Mononuclear cell (primary cell): Measurements from ENCODE around the gene EHBP1L1. TPM values are rescaled to one million over a fixed set of nuclear protein-coding genes. Genes with fewer than 3 reads are reported as not detected.
"Not testable (repeated sequence)": the region's sequence is repeated elsewhere in the genome, so short reads cannot be mapped to it uniquely, and the experiment has no call there.

ENCODE experiments used
- H3K27me3 ChIP-seq: 2 replicates; pipeline ENCODE4 v1.6.0; 2011; ENCODE audit warnings: low read length, control low read depth; ENCODE audit not compliant: insufficient read depth
- H3K4me1 ChIP-seq: 2 replicates; pipeline ENCODE4 v1.5.1; 2011; ENCODE audit warnings: mild to moderate bottlenecking, low read length, control low read depth; ENCODE audit not compliant: insufficient read depth
- H3K4me3 ChIP-seq: 2 replicates; pipeline ENCODE4 v1.5.1; 2011; ENCODE audit warnings: mild to moderate bottlenecking, low read length, moderate library complexity
- H3K9me3 ChIP-seq: 2 replicates; pipeline ENCODE4 v1.5.1; 2011; ENCODE audit warnings: low read depth, mild to moderate bottlenecking, control low read depth, low read length
- total RNA-seq: library from RNA; depleted of rRNA; stranded (reverse); fragments of >200 nt; gene quantifications from one replicate; pipeline ENCODE4 v1.2.3, GENCODE V29; 2012

EHBP1L1 gene
- total RNA-seq, 1 donor, result 79.1 TPM

DNA sequence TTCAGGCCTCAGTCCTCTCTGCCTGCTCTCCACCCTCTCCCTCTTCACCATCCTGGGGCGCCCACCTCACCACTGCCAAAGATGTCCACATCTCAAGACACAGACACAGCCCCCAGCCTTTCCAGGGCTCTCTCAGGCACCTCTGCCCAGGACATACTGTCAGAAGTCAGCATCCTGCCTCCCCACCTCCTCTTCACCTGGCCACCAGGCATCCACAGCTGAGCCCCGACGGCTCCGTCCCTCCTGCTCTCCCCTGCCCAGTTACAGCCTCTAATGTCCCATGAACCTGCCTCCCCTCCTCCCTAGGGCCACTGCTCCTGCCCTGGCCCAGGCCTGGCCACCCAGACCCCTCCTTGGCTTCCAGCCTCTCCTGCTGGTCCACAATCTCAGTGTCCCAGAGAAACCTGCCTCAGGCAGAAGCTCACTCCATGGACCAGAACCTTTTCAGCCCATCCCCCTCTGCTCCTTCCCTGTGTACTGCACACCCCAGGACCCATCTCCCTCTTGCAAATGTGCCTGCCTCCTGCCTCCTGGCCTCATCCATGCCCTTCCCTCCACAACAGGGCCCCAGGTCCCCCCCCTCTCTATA lies 20.9 kb upstream of the EHBP1L1 start:
- no peak overlapping the region for H3K4me3 ChIP-seq
- H3K9me3 ChIP-seq, result no peaks in the 10 kb centered on the region
- no peaks in the 10 kb centered on the region for H3K27me3 ChIP-seq
- peaks cover 64% of the 10 kb centered on the region for H3K4me1 ChIP-seq

DNA sequence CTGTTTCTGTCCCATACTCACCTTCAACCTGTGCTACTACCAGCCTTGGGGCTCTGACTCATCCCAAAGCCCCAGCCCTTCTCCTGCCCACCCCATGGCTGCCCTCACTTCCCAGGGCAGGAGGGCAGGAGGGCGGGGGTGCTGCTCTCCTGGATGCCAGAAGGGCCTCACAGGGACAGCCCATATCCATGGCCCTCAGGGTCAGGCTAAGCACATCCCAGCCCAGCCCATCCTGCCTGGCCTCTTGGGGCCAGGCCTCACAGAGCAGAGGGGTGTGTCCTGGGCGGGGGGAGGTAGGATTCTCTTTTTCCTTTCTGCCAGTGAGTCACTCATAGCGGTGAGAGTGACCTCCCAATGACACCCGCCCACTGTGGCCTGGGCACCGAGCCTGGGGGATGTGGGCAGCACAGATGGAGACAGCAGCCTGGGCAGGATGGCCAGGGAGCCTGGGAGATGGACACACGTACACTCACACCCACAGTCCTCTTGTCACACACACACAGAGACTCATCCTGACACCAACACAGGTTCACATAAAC lies 20.1 kb upstream of the EHBP1L1 start:
- H3K27me3 ChIP-seq, result no peaks in the 10 kb centered on the region
- no peaks in the 10 kb centered on the region for H3K9me3 ChIP-seq
- H3K4me3 ChIP-seq, result no peak overlapping the region
- peaks cover 64% of the 10 kb centered on the region for H3K4me1 ChIP-seq

DNA sequence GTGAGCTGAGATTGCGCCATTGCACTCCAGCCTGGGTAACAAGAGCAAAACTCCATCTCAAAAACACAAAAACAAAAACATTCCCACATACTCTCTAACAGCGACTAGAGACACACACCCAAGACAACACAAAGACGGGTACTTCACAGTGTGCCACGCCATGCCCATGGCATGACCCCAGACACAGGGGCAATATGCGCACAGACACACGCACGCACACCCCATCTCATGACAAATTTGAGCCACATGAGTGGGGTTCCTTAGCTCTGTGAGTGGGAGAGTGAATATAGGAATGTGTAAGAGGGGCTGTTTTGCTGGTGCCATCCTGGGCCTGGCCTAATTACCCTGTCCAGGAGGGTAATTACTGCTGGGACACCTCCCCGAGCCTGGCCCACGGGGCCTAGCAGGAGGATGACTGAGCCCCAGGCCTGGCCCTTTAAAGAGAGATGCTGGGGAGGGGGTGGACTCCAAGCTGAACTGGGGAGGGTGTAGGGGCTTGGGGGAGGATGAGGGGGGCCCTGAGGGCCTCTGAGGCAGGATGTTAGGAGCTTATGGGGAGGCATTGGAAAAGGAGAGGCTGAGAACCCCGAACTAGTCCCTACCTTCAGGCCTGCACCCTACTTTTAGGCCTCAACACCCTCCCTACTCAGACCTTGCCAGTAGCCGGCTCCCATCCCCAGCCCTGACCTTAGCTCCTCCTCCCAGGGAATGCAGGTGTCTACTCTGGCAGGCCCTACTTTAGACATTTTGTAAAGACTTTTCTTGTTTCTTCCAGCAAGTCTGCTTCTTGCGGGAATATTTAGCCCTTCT lies 19.2 kb upstream of the EHBP1L1 start:
- Histone ChIP-seq H3K4me1 (peaks cover 61% of the 10 kb centered on the region), H3K4me3 (peak overlapping the region; percentile 12), H3K9me3 (no peaks in the 10 kb centered on the region), H3K27me3 (no peaks in the 10 kb centered on the region)

DNA sequence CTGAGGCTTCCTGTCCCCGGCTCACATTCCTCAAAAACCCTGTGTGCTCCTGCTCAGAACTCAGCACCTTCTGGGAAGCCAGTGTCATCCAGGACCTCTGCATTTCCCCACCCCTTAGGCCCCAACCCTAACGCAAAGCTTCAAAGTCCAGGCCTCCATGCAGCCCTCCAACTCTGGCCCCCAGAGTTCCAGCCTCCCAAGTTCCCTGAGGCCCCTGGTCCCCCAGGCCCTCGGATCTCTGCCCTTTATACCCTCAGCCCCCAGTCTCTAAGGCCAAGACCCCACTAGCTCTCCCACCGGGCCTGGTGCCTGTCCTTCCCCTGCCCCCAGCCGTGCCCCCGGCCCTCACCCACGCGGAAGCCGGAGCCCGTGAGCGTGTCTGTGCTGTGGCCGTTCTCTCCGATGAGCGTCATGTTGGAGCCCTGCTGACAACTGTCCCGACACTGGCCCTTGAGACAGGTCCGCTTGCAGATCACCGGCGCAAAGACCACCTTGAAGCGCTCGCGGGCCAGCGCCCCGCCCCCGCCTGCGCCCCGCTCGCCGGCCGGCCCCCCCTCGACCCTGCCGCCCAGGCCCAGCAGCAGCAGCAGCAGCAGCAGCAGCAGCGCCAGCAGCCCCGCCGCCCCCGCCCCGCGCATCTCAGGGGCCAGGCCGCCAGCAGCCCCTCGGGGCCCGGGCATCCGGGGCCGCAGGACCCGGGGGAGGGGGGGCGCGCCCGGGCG lies 18.4 kb upstream of the EHBP1L1 start:
- no peaks in the 10 kb centered on the region for H3K27me3 ChIP-seq
- peaks cover 53% of the 10 kb centered on the region for H3K4me1 ChIP-seq
- H3K4me3 ChIP-seq, result peak overlapping the region; percentile 12
- H3K9me3 ChIP-seq, result no peaks in the 10 kb centered on the region

DNA sequence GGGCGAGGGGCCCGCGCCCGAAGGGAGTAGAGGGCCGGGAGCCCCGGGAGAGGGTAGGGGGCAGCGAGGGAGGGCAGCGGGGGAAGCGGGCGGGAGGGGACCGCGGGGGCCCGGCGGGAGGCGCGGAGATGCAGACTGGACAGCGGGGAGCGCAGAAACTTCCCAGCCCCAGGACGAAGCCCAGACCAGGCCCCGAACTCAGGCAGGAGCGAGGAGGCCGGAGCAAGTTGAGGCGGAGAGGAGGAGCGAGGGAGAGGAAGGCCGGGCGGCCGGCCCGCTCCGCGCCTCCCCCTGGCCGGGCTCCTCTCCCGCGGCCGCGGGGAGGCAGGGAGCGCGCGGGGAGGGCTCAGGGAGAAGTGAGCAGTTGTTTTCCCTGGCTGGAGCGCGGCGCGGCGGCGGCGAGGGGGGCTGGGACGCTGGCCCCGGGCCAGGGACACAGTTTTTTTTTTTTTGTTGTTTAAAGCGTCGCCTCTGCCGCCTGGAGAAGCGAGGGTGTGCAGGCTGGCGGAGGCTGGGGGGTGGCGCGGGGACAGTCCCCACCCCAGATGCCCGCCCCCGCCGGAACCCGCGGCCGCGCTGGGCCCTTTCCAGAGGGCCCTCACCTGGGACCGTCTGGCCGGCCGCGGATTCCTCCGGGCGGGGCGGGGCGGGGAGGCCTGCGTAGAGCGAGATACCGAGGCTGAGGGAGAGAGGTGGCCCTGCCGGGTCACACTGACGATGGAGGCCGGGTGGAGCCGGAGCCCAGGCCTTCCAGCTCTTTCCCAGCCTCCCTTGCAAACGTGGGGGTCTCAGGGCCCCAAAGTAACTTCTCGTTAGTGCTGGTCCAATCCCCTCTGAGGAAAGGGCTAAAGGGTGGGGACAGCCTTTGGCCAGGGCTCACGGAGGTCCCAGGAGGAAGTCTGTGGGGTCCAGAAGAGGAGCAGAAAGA lies 17.6 kb upstream of the EHBP1L1 start, which contains the start of gene LTBP3:
TSS of gene LTBP3 (minus strand) at position 358 of the 928 bp plus-strand sequence. CDS start 400 bp downstream, outside the sequence.
- Histone ChIP-seq H3K9me3 (no peaks in the 10 kb centered on the region), H3K27me3 (no peaks in the 10 kb centered on the region), H3K4me3 (peak within 1 kb of the TSS; percentile 44), H3K4me1 (peaks cover 46% of the 10 kb centered on the region)

DNA sequence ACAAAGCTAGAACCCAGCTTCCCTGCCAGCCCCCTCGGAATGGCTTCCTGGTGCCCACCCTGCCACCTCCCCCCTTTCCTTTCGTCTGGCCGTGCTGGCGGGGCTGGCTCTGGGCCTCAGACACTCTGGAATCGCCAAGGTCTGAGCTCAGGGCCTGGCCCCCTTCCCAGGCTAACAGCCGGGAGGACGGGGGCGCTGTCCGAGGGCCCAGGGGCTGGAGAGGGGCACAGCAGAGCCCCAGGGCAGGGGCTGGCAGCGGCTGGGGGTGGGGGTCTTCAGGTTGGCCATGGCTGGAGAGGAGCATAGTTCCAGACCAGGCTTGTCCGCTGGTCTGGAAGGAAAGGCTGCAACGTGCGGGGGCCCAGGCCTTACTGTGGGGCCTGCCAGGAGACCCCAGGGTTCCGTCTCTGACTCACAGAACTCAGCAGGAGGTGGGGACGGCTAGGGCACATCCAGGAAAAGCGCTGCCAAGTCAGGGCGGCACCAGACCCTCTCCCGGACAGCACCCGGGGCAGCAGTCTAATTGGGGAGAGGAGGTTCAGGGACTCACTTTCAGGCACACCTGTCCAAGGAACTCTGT lies 16.8 kb upstream of the EHBP1L1 start:
- Histone ChIP-seq H3K27me3 (no peaks in the 10 kb centered on the region), H3K9me3 (no peaks in the 10 kb centered on the region), H3K4me3 (no peak overlapping the region), H3K4me1 (peaks cover 42% of the 10 kb centered on the region)

DNA sequence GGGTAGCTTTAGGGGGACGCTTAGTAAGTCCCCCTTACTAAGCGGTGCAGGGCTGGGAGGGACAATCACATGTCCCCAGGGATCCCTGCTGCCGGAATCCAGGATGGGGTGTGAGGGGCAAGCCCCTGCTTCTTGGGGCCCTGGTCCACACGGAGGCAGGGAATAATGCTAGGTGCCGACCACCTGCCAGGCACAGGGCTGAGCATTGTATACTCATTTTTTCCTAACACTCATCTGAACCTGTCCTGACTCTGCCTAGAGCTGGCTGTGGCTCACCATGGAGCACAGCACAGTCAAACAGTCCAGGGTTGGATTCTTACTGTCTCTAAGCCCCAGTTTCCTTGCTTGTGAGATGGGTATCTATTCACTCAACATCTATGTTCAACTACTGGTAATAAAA lies 16.3 kb upstream of the EHBP1L1 start:
- no peak overlapping the region for H3K4me3 ChIP-seq
- no peaks in the 10 kb centered on the region for H3K27me3 ChIP-seq
- H3K9me3 ChIP-seq, result no peaks in the 10 kb centered on the region
- peaks cover 39% of the 10 kb centered on the region for H3K4me1 ChIP-seq

DNA sequence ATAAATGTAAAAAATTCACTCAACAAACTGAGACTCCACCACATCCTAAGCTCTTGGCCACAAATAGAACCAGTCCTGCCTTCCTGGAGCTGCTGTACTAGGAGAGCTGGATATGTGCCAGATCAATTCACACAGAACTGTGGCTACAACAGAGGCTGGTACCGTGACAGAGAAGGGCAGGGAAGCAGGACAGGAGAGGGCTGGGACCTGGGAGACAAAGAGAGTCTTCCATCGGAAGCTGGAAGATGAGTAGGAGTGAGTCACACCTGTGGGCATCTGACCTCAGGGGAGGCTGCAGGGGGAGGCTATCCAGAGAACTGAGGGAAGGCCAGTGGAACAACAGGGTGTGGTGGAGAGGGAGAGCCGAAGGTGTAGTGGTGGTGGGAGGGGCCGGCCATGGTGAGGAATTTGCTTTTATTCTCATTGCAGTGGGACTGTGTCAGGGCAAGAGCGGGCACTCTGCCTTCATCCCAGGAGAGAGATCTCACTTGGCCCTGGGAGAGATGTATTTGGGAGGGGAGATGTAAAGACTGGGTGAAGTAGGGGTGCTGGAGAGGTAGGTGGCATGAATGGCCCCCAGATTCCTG lies 15.8 kb upstream of the EHBP1L1 start:
- peaks cover 39% of the 10 kb centered on the region for H3K4me1 ChIP-seq
- H3K4me3 ChIP-seq, result no peak overlapping the region
- no peaks in the 10 kb centered on the region for H3K9me3 ChIP-seq
- H3K27me3 ChIP-seq, result no peaks in the 10 kb centered on the region

DNA sequence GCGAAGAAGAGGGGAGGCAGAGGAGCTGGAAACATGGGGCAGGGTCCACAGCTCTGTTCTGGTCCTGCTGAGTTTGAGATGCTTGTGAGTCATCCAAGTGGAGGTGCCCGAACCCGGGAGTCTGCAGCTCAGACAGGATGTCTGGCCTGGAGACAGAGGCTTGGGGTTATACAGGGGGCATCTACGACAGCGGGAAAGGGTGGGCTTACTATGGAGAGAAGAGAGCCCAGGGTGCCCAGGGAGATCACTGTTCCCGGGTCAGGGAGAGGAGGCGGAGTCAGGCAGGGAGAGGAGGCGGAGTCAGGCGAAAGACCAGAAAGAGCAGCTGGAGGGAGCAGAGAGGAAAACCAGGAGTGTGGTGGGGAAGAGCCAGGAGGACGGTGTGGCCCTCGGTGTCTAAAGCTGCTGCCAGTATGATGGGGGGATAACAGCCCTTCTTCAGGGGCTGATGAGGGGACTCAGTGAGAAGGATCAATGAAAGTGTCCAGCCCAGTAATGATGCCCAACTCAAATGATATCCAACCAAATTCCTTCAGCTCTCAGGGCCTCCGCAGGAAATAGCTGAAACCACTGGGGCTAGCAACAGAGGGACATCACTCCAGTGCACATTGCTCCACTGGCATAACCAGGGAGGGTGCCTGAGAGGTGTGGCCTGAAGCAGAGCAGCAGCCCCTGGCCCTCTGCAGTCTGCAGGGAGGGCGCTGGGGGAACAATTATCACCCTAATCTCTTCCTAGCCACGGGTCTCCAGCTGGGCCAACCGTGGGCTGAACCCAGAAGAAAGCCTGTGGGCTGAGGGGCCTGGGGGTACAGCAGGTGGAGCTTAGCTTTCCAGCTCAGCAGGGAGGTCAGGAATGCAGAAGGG lies 15.1 kb upstream of the EHBP1L1 start:
- Histone ChIP-seq H3K9me3 (no peaks in the 10 kb centered on the region), H3K27me3 (no peaks in the 10 kb centered on the region), H3K4me1 (peaks cover 40% of the 10 kb centered on the region), H3K4me3 (no peak overlapping the region)

DNA sequence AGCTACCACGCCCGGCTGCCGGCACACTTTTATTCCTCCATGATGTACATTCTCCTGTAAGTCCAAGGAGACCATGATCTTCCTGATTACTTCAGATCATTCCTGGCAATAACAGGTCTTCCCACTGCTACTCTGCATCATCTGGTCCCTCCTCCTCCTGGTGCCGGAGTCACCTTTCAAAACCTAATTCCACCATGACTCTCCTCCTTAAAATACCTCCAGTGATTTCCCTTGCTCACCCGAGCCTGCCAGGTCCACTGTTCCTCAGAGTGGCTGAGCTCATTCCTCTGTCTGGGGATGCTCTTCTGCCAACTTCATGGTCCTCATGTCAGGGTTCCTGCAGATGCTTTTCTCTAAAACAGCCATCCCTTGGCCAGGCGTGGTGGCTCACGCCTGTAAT lies 13.8 kb upstream of the EHBP1L1 start:
- Histone ChIP-seq H3K4me1 (peaks cover 47% of the 10 kb centered on the region), H3K4me3 (no peak overlapping the region), H3K9me3 (no peaks in the 10 kb centered on the region), H3K27me3 (no peaks in the 10 kb centered on the region)

DNA sequence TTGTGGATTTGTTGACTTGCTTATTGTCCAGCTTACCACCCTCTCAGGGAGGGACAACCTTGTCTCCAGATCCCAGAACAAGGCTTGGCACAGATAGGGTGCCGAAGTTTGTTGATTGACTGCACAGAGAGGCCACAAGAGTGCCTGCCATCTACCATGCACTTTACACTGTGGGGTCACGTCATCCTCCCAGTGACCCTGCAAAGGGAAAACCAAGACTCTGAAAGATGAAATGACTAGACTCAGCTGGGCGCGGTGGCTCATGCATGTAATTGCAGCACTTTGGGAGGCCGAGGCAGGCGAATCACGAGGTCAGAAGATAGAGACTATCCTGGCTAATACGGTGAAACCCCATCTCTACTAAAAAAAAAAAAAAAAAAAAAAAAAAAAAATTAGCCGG lies 13.1 kb upstream of the EHBP1L1 start:
- no peak overlapping the region for H3K4me3 ChIP-seq
- no peaks in the 10 kb centered on the region for H3K9me3 ChIP-seq
- H3K27me3 ChIP-seq, result no peaks in the 10 kb centered on the region
- H3K4me1 ChIP-seq, result peaks cover 50% of the 10 kb centered on the region

DNA sequence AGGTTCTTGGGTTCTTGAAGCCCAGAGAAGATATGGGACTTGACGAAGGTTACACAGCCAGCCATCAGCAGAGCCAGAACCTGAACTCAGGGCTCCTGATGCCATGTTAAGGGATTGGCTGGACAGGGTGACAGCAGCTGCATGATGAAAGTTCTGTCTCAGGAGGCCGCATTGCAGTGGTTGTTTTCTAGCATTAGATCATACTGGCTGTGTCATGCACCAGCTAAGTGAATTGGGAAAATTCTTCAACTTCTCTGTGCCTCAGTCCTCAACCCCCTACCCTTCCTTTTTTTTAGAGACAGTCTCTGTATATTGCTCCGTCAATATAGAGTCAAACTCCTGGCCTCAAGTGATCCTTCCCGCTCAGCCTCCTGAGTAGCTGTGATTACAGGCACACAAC lies 12.3 kb upstream of the EHBP1L1 start:
- Histone ChIP-seq H3K4me3 (no peak overlapping the region), H3K9me3 (no peaks in the 10 kb centered on the region), H3K27me3 (no peaks in the 10 kb centered on the region), H3K4me1 (peaks cover 56% of the 10 kb centered on the region)

DNA sequence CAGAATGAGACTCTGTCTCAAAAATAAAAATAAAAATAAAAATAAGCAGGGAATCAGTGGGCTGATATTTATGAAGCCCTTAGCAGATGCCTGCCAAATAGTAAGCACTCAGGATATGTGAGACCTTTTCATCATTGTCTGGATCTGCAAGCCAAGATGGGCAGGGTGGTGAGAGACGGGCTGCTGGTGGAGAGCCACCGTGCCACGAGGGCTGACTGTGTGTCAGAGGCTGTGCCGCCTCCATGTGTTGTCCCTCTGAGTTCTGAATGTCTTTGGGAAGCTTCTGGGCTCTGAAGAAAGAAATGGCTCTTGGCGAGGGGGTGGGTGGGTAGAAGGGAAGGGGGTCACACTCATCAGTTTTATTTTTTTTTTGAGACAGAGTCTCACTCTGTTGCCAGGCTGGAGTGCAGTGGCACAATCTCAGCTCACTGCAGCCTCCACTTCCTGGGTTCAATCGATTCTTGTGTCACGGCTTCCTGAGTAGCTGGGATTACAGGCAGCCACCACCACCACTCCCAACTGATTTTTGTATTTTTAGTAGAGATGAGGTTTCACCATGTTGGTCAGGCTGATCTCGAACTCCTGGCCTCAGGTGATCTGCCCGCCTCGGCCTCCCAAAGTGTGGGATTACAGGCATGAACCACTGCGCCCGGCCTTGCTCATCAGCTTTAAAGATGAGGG lies 10.8 kb upstream of the EHBP1L1 start:
- H3K9me3 ChIP-seq, H3K27me3 ChIP-seq, H3K4me3 ChIP-seq: not testable (repeated sequence)
- peaks cover 57% of the 10 kb centered on the region for H3K4me1 ChIP-seq
